BJ (cell line): ENCODE results near the gene PRR14L. TPM values are rescaled to one million over a fixed set of nuclear protein-coding genes. Genes with fewer than 3 reads are reported as not detected.
"Not testable (repeated sequence)": the region's sequence is repeated elsewhere in the genome, so short reads cannot be mapped to it uniquely, and the experiment has no call there.

ENCODE experiments used
- CTCF ChIA-PET: fragments of 350-600 bp; formaldehyde crosslinking; extraction: SDS; loops from one replicate; lab custom pipeline; 2021; ENCODE audit warnings: antibody characterized with exemption, inconsistent platforms; lab: Yijun Ruan, JAX
- POLR2A ChIA-PET: fragments of 300-600 bp; sonication (Branson Sonifier 250); formaldehyde crosslinking; extraction: SDS; loops from one replicate; lab custom pipeline; 2021; ENCODE audit warnings: antibody characterized with exemption; lab: Charles Lee
- DNase-seq: peaks from one replicate; pipeline ENCODE4 v3.0.0-alpha.2; 2011; ENCODE audit warnings: low read depth
- H3K27me3 ChIP-seq: 2 replicates; pipeline ENCODE4 v1.6.0; 2011; ENCODE audit warnings: low read length; ENCODE audit not compliant: control insufficient read depth, insufficient read depth
- H3K36me3 ChIP-seq: 2 replicates; pipeline ENCODE4 v1.5.1; 2011; ENCODE audit warnings: low read length; ENCODE audit not compliant: control insufficient read depth, insufficient read depth
- H3K4me3 ChIP-seq: 2 replicates; pipeline ENCODE4 v1.5.1; 2011; ENCODE audit warnings: low read depth, mild to moderate bottlenecking, control low read depth, low read length
- polyA plus RNA-seq: library from polyadenylated mRNA; depleted of rRNA; stranded (reverse); fragments of >200 nt; gene quantifications from 2 replicates; pipeline ENCODE4 v1.2.3, GENCODE V29; 2011
- TF ChIP-seq, protein P1 (sequence below): IDR thresholded peaks from 2 replicates; pipeline ENCODE4 v1.5.1; 2011; ENCODE audit warnings: low read depth, mild to moderate bottlenecking, control low read depth, inconsistent platforms, low read length, moderate library complexity; ENCODE audit not compliant: insufficient read depth

The PRR14L gene
- polyA plus RNA-seq, 1 experiment: 8.0 TPM

DNA sequence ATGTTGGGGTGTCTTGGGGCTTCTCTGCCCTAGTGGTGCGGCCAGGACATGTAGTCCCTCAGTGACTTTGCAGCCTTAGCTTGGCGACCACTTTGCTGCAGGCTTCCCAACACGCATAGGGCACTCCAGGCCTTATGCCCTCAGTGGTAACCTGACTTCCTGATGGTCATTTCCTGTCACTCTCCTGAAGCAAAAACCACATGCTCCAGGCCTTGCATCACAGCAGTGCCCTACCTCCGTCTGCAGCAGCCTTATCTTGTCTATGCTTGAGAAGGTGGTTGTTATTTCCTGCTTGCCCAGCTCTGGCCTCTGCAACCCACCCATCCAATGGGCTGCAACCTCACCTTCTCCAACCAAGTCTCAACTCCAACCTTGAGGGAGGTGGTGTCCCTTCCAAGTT lies 54.5 kb downstream of the PRR14L start:
- ChIA-PET POLR2A (no interaction called here), CTCF (no interaction called here)
- peaks cover 9% of the 10 kb centered on the region for H3K36me3 ChIP-seq
- H3K27me3 ChIP-seq: no peaks in the 10 kb centered on the region
- no peak overlapping the region for H3K4me3 ChIP-seq
- TF ChIP-seq, protein P1, sequence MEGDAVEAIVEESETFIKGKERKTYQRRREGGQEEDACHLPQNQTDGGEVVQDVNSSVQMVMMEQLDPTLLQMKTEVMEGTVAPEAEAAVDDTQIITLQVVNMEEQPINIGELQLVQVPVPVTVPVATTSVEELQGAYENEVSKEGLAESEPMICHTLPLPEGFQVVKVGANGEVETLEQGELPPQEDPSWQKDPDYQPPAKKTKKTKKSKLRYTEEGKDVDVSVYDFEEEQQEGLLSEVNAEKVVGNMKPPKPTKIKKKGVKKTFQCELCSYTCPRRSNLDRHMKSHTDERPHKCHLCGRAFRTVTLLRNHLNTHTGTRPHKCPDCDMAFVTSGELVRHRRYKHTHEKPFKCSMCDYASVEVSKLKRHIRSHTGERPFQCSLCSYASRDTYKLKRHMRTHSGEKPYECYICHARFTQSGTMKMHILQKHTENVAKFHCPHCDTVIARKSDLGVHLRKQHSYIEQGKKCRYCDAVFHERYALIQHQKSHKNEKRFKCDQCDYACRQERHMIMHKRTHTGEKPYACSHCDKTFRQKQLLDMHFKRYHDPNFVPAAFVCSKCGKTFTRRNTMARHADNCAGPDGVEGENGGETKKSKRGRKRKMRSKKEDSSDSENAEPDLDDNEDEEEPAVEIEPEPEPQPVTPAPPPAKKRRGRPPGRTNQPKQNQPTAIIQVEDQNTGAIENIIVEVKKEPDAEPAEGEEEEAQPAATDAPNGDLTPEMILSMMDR: no peak
- DNase-seq: no peak

DNA sequence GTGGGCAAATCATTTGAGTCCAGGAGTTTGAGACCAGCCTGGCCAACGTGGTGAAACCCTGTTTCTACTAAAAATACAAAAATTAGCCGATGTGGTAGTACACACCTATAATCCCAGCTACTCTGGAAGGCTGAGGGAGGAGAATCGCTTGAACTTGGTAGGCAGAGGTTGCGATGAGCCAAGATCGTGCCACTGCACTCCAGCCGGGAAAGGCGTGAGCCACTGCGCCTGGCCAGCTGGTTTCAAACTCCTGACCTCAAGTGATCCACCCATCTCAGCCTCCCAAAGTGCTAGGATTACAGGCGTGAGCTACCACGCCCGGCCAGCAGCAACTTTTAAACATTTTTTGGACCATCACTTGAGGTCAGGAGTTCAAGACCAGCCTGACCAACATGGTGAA lies 55.9 kb downstream of the PRR14L start:
- H3K36me3 ChIP-seq, H3K27me3 ChIP-seq, DNase-seq, H3K4me3 ChIP-seq, CTCF ChIA-PET, POLR2A ChIA-PET: not testable (repeated sequence)

DNA sequence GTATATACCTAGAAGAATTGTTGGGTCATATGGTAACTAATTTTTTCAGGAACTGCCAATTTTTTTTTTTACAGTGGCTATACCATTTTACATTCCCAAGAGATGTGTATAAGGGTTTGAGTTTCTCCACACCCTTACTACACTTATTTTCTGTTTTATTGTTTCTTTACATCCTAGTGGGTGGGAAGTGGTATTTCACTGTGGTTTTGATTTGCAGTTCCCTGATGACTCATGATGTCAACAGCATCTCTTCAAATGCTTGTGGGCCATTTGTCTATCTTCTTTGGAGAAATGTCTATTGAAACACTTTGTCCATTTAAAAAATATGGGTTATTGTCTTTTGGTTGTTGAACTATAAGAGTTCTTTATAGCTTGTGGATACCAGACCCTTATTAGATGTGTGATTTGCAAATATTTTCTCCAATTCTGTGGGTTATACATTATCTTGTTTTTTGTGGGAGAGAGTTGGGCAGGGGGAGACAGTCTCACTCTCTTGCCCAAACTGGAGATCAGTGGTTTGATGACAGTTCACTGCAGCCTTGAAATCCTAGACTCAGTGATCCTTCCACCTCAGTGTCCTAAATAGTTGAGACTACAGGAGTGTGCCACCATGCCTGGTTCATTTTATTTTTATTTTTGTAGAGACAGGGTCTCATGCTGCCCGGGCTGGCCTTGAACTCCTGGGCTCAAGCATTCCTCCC lies 57.6 kb downstream of the PRR14L start:
- CTCF ChIA-PET: no interaction called here
- POLR2A ChIA-PET: no interaction called here

DNA sequence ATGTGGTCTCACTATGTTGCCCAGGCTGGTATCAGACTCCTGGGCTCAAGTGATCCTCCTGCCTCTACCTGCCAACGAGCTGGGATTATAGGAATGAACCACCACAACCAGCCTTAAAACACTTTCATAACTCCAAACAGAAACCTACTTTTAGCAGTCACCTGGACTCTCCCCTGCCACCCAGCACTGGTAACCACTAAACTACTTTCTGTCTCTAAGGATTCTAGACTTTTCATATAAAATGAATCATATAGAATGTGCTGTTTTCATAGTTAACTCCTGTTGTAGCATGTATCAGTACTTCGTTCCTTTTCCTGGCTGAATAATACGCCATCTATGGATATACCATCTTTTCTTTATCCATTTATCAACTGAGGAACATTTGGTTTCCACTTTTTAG lies 58.5 kb downstream of the PRR14L start:
- peaks cover 5% of the 10 kb centered on the region for H3K36me3 ChIP-seq
- no peak for DNase-seq
- CTCF ChIA-PET: interaction anchor here (1.0 kb wide), 1 partner anchor 280 kb away, joined by 3 read pairs; no protein-coding TSS in a partner anchor
- TF ChIP-seq, protein P1: no peak
- no peak overlapping the region for H3K4me3 ChIP-seq
- POLR2A ChIA-PET: no interaction called here
- no peaks in the 10 kb centered on the region for H3K27me3 ChIP-seq

More for the DNA sequence above, 57.6 kb downstream of the PRR14L start:
- TF ChIP-seq, protein P1: no peak
- Histone ChIP-seq H3K27me3 (no peaks in the 10 kb centered on the region), H3K4me3 (no peak overlapping the region), H3K36me3 (peaks cover 6% of the 10 kb centered on the region)
- DNase-seq: no peak

DNA sequence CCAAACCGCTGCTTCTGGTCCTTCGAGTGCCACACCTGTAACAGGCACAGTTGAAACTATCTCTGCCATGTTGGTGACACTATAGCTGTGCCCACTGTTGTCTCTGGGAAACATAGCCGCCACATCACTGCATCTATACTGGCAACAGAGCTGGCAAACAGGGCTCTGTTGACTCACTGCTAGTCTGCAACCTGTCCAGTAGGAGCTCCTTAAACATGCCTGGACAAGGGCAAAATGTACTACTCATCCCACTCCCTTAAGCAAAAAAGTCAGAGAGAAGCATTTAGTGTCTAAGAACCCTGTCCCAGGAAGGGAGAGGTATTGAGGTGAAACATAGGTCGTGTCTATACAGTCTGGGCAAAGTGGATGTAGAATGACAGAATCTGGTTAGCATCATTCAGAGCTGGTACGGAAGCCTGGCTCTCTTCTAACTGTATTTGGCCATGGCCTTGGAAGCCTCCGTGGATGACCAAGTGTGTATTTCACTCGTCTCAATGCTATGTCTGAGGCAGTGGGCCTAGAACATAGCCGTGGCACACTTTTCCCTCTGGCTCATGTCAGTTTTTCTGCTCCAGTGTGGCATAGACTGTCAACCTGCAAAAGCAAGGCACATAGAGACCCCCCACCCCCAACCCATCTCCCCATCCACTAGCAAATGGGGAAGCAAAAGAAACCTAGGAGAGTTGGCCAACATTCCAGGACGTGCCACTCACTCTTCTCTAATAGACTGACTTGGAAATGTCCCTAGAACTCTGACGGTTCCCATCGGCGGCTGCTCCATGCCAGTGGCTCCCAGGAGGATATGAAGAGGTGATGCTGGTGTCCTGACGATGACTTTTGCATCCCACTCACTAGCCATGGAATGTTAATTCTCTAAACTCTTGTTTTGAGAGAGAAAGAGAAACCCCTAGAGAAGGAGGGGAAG lies 66.5 kb downstream of the PRR14L start:
- Histone ChIP-seq H3K27me3 (no peaks in the 10 kb centered on the region), H3K4me3 (no peak overlapping the region), H3K36me3 (peaks cover 11% of the 10 kb centered on the region)
- TF ChIP-seq, protein P1: no peak
- ChIA-PET POLR2A (no interaction called here), CTCF (interaction anchor here (3.4 to 3.8 kb wide), 2 partner anchors 20 to 287 kb away, joined by 9 to 11 read pairs; no protein-coding TSS in a partner anchor)
- DNase-seq: no peak
